HS-5 (cell line): ENCODE data around the gene MORC3.
A peak's percentile ranks its signal among the peaks of the same experiment; 100 is the strongest.
"Not testable (repeated sequence)": the region's sequence is repeated elsewhere in the genome, so short reads cannot be mapped to it uniquely, and the experiment has no call there.

ENCODE experiments used
- DNase-seq: peaks from one replicate; pipeline ENCODE4 v3.0.0-alpha.2; 2012; ENCODE audit warnings: low read depth

Gene MORC3

GRCh38 chr21:36385233-36386030 is 65.4 kb downstream of the MORC3 start, which contains the start of gene CHAF1B:
Gene CHAF1B (plus strand): TSS chr21:36385392. CDS start chr21:36386137, 745 bp downstream.
- DNase-seq, result peak; percentile 42

GRCh38 chr21:36386031-36386642 is 66.1 kb downstream of the MORC3 start:
- no peak for DNase-seq

- no peak for DNase-seq
Observed at GRCh38 chr21:36388096-36388495, 68.1 kb downstream of the MORC3 start.

GRCh38 chr21:36388835-36389234 is 68.8 kb downstream of the MORC3 start:
- DNase-seq, result no peak

- DNase-seq, result not testable (repeated sequence)
Observed at GRCh38 chr21:36391649-36392048, 71.7 kb downstream of the MORC3 start.

- DNase-seq, result no peak
Observed at GRCh38 chr21:36395353-36396111, 75.5 kb downstream of the MORC3 start.

- no peak for DNase-seq
Observed at GRCh38 chr21:36396325-36396724, 76.3 kb downstream of the MORC3 start.

- no peak for DNase-seq
Observed at GRCh38 chr21:36396971-36397370, 77.0 kb downstream of the MORC3 start.

GRCh38 chr21:36397606-36398005 is 77.6 kb downstream of the MORC3 start:
- DNase-seq, result no peak

GRCh38 chr21:36399736-36400135 is 79.7 kb downstream of the MORC3 start:
- not testable (repeated sequence) for DNase-seq

GRCh38 chr21:36400719-36401118 is 80.7 kb downstream of the MORC3 start:
- DNase-seq, result no peak

- DNase-seq, result no peak
Observed at GRCh38 chr21:36402339-36402738, 82.3 kb downstream of the MORC3 start.

GRCh38 chr21:36403713-36404112 is 83.7 kb downstream of the MORC3 start:
- DNase-seq, result no peak

GRCh38 chr21:36408568-36408967 is 88.6 kb downstream of the MORC3 start:
- no peak for DNase-seq

GRCh38 chr21:36411301-36411700 is 91.3 kb downstream of the MORC3 start:
- DNase-seq, result no peak

- DNase-seq, result no peak
Observed at GRCh38 chr21:36412916-36413315, 92.9 kb downstream of the MORC3 start.

- DNase-seq, result no peak
Observed at GRCh38 chr21:36415375-36415774, 95.4 kb downstream of the MORC3 start.

GRCh38 chr21:36419241-36419640 is 99.2 kb downstream of the MORC3 start:
- no peak for DNase-seq

GRCh38 chr21:36419996-36420395 is 100.0 kb downstream of the MORC3 start:
- no peak for DNase-seq

GRCh38 chr21:36420571-36421339 is 100.8 kb downstream of the MORC3 start:
- no peak for DNase-seq

GRCh38 chr21:36422279-36423098 is 102.5 kb downstream of the MORC3 start:
- DNase-seq, result no peak
